Gastrocnemius medialis (tissue), 4 donors: ENCODE data around the gene TMEM45B.

Experiments used
- CTCF ChIP-seq, 5 experiments: fragments of 450-650 bp in 3 of 5; fragments of 200-600 bp in 2 of 5; sonication (generic) in 2 of 5; IDR thresholded peaks in 4 of 5; conservative IDR thresholded peaks in 1 of 5; 1 replicate in 4 of 5; 2 replicates in 1 of 5; pipeline ENCODE4 v1.5.1; 2016 to 2019; ENCODE audit warnings: antibody characterized with exemption in 5 of 5, mild to moderate bottlenecking in 3 of 5, moderate library complexity in 3 of 5
- POLR2A ChIP-seq, 2 donors: fragments of 450-650 bp; IDR thresholded peaks; one replicate each; pipeline ENCODE4 v1.6.1; 2017; ENCODE audit warnings: antibody characterized with exemption in 2 of 2, mild to moderate bottlenecking in 2 of 2, moderate library complexity in 2 of 2

- no peak for TF ChIP-seq CTCF (IDR thresholded peaks at IDR 0.05 in 4 of 5, conservative IDR thresholded peaks at IDR 0.05 in 1 of 5)
- TF ChIP-seq POLR2A (IDR thresholded peaks at IDR 0.05), result no peak
Measured at GRCh38 chr11:129866311-129866710, 50.7 kb downstream of the TMEM45B start.
